Spleen (tissue), 7 donors: Measurements from ENCODE around the gene SLC39A5.

ENCODE experiments used
- POLR2A ChIP-seq, 3 donors: fragments of 450-650 bp; IDR thresholded peaks; one replicate each; pipeline ENCODE4 v1.5.1; 2017; ENCODE audit warnings: antibody characterized with exemption in 3 of 3, mild to moderate bottlenecking in 1 of 3
- TF ChIP-seq, protein P1 (sequence below), 11 experiments: fragments of 200-600 bp in 7 of 11; fragments of 450-650 bp in 4 of 11; sonication (generic) in 4 of 11; IDR thresholded peaks in 8 of 11; conservative IDR thresholded peaks in 3 of 11; 1 replicate in 7 of 11; 2 replicates in 4 of 11; pipeline versions ENCODE4 v1.4.0 to v1.8.0; 2016 to 2021; ENCODE audit warnings: antibody characterized with exemption in 11 of 11, inconsistent platforms in 4 of 11, mild to moderate bottlenecking in 1 of 11
- donor health status: DM: no; HTN: no; CAD: no; lungs with moderate emphysema.
- donor health status: DM: no; HTN: no; CAD: no.
- donor health status: DM: no; HTN: no; CAD: no.

DNA sequence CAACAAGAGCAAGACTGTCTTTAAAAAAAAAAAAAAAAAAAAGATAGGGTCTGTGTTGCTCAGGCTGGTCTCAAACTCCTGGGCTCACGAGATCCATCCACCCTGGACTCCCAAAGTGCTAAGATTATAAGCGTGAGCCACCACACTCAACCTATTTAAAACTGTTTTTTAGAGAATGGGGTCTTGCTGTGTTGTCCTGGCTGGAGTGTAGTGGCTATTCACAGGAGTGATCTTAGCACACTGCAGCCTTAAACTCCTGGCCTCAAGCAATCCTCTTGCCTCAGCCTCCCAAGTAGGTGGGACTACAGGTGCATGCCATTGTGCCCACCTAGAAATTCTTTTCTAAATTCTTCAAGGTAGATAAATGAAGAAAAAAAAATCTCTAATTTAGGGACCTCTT lies 44.4 kb downstream of the SLC39A5 start:
- TF ChIP-seq, protein P1, sequence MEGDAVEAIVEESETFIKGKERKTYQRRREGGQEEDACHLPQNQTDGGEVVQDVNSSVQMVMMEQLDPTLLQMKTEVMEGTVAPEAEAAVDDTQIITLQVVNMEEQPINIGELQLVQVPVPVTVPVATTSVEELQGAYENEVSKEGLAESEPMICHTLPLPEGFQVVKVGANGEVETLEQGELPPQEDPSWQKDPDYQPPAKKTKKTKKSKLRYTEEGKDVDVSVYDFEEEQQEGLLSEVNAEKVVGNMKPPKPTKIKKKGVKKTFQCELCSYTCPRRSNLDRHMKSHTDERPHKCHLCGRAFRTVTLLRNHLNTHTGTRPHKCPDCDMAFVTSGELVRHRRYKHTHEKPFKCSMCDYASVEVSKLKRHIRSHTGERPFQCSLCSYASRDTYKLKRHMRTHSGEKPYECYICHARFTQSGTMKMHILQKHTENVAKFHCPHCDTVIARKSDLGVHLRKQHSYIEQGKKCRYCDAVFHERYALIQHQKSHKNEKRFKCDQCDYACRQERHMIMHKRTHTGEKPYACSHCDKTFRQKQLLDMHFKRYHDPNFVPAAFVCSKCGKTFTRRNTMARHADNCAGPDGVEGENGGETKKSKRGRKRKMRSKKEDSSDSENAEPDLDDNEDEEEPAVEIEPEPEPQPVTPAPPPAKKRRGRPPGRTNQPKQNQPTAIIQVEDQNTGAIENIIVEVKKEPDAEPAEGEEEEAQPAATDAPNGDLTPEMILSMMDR (IDR thresholded peaks at IDR 0.05 in 8 of 11, conservative IDR thresholded peaks at IDR 0.05 in 3 of 11) = no peak
- TF ChIP-seq POLR2A (IDR thresholded peaks at IDR 0.05) = no peak
